DMS114 treated with DMSO at 0.1 percent for 48 hours (cell line): ENCODE data around the gene STAG1.
"Not testable (repeated sequence)": the region's sequence is repeated elsewhere in the genome, so short reads cannot be mapped to it uniquely, and the experiment has no call there.

Experiments
- DNase-seq: peaks from one replicate; lab custom pipeline; 2025; ENCODE audit not compliant: unreplicated experiment; lab: John Stamatoyannopoulos, UW

Gene STAG1

DNA sequence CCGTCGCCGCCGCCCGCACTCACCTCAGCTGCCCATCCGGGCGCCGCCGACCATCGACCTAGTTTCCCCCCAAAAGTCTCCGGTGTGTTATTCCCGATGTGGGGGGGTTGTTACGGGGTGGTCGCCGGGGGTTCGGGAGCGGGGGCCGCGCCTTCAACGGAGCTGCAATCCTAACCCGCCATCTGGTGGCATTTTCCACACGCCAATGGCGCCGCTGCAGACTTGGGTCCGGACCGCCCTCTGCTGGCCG, at the start of gene STAG1:
TSS of gene STAG1 (minus strand) at position 207 of the 250 bp plus-strand sequence. CDS start 121,480 bp downstream, outside the sequence.
- DNase-seq, result no peak

DNA sequence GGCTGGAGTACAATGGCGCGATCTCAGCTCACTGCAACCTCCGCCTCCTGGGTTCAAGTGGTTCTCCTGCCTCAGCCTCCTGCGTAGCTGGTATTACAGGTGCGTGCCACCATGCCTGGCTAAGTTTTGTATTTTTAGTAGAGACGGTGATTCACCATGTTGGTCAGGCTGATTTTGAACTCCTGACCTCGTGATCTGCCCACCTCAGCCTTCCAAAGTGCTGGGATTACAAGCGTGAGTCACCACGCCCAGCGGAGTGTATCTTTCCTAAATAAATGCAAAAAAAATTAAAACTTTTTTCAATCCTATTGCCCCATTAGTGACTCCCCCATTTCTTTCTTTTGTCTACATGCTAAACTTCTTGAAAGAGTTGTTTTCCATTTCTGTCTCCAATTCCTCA, 49.0 kb upstream of the STAG1 start:
- DNase-seq, result not testable (repeated sequence)

GRCh38 chr3:136792556-136793330, 40.6 kb upstream of the STAG1 start:
- DNase-seq, result no peak

DNA sequence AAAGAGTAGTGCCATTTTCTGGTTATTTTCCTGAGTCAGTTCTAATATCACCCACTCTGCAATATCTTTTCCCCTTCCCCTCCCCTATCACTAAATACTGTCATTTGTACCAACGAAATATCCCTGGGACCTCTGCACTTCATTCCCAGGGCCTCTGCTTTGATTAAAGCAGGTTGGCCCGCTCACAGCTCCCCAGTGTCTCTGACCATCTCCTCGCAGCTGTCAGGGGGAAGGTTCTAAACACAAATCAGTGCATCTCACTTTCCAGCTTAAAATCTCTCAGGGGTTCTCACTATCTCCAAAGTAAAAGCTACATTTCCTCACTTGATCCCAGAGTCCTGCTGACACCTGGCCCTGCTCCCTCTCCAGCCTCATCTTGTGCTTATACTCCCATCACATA, 38.6 kb upstream of the STAG1 start:
- no peak for DNase-seq

GRCh38 chr3:136789976-136790375, 37.8 kb upstream of the STAG1 start:
- no peak for DNase-seq

GRCh38 chr3:136788154-136788553, 36.0 kb upstream of the STAG1 start:
- DNase-seq, result no peak

DNA sequence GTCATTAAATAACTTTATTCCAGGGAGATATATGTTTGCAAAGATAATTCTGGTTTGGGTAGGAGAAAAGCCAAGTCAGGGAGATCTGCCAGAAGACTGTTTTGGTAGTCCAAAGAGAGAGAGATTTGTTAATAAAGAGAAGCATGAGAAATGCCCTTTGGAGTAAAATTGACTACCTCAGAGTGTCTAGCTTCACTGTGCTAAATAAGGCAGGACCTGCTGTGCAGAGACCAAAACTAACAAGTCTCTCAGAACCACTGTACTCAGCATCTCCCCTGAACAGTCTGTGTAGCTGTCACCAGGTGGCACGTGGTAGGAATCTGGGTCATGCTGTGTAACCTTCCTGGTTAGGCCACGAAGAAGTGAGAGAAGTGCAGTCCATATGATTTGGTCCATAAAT, 35.2 kb upstream of the STAG1 start:
- no peak for DNase-seq

- no peak for DNase-seq
Observed at GRCh38 chr3:136783708-136784191, 31.6 kb upstream of the STAG1 start.

GRCh38 chr3:136780741-136781140, 28.6 kb upstream of the STAG1 start:
- DNase-seq, result no peak

DNA sequence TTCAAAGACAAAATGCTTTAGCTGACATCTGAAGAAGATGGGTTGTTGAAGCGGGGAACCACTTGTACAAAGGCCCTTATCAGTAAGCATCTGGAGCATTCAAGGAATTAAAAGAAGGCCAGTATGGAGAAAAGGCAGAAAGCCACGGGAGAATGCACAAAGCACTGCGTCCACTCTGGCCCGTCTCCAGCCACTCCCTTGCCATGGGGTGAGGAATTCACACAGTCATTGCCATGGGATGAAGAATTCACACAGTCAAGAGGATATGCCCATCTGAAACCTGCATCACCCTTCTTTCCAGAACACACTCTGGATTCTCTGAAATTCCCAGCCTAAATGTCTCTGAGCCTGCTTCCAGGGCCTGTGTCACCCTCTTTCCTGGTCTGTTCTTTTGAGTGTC, 26.7 kb upstream of the STAG1 start:
- no peak for DNase-seq

- no peak for DNase-seq
Observed at GRCh38 chr3:136772709-136773108, 20.5 kb upstream of the STAG1 start.

DNA sequence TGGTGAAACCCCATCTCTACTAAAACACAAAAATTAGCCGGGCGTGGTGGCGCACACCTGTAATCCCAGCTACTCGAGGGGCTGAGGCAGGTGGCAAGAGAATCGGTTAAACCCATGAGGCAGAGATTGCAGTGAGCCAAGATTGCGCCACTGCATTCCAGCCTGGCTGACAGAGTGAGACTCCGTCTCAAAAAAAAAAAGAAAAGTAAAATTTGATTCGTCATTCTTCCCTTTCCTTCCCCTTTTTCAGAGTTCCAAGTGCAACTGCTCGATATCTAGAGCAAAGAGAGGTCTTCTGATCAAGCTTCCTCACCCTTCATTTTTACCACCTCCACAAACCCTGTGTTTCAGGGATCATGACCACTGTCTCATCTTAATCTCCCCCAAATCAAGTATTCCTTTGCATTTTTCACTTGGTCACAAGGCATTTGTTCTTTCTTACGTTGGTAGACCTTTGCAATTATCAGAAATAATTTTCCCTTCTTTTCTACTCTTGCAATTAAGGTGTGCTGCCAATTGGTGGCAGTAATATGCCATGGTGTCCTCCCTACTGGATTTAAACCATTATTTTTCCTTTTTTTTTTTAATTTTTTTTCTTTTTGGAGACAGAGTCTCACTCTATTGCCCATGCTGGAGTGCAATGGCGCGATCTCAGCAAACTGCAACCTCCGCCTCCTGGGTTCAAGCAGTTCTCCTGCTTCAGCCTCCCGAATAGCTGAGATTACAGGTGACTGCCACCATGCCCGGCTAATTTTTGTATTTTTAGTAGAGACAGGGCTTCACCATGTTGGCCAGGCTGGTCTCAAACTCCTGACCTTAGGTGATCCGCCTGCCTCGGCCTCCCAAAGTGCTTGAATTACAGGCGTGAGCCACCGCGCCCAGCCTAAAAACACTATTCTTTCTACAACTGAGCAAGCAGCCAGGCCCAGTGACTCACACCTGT, 6.3 kb upstream of the STAG1 start:
- DNase-seq, result not testable (repeated sequence)

GRCh38 chr3:136755192-136755591, 3.0 kb upstream of the STAG1 start:
- no peak for DNase-seq

DNA sequence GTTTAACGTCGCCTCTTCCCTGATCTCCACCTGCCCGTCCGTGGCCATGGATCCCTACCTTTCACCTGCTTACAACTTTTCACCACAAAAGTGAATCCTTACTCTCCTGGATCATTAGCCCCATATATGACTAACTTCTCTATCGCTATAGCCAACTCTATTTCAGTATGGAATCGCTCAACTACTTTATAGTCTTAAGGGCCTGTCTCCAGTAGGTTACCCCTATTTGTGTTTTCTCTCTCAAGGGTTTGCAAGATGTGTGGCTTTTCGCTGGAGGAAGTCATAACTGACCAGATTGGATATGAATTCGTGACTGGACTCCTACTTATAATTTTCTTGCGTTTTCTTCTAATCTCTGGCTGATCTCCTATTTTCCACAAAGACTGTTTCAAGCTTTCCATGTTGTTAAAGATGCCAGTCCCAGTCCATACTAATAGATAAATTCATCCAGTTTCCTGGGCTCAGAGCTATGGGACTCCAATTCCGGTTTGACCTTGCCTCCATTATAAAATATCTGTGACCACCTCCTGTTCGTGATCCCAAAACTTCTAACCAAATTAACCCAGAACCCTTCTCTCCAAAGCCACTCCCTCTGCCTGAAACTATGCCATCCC, 1.3 kb upstream of the STAG1 start:
- no peak for DNase-seq

- peak; percentile 90 for DNase-seq
Observed at GRCh38 chr3:136752422-136753325, 496 bp upstream of the STAG1 start.

DNA sequence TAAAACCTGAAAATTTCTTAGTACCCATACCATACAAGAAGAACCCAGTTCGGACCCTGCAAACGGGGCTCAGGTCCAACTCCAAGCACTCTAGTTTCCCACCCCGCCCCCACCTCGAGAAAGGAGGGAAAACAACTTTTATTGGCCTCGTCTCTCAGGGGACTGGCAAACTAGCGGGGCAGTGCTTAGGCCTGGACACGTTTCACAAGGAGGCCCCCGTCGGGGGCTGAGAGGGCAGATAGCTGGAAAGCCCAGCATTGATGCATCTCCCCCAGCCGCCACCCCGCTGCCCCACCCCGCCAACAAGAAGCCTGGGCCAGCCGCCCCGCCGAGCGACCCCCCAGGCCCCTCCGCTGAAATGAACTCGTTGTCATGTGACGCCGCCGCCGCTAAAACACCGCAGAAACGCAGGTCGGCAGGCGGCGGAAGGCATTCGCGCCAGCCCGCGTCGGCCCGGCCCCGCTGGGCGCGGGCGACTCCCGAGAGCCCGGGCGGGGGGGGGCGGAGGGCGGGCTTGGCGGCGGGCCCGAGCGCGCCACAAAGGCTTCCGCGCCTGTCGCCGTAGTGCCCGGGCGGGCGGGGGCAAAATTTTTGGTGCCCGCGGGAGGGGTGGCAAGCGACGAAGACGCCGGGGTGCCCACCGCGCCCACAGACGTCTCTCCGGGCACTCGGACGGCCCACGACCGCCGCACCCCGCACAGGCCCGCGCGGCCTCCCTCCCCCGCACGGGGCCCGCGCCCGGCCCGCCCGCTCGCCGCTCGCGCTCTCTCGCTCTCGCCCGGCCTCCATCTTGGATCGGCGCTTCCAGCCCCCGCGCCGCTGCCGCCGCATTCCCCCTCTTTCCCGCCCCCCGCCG, 634 bp downstream of the STAG1 start:
- peak; percentile 72 for DNase-seq

GRCh38 chr3:136750897-136751315, 1.3 kb downstream of the STAG1 start:
- no peak for DNase-seq

- DNase-seq, result no peak
Observed at GRCh38 chr3:136750209-136750896, 1.8 kb downstream of the STAG1 start.

GRCh38 chr3:136749602-136750001, 2.6 kb downstream of the STAG1 start:
- not testable (repeated sequence) for DNase-seq
